Vagina (tissue), 2 donors: ENCODE data around the gene C1orf74. TPM values are rescaled to one million over a fixed set of nuclear protein-coding genes. Genes with fewer than 3 reads are reported as not detected.

ENCODE experiments used
- DNase-seq, 2 donors: peaks; one replicate each; pipeline ENCODE4 v3.0.0-alpha.2; 2017; ENCODE audit errors: extremely low spot score in 2 of 2
- H3K27ac ChIP-seq: fragments of 200-600 bp; sonication (generic); one replicate; pipeline ENCODE4 v1.5.1; 2019
- H3K27me3 ChIP-seq: fragments of 200-600 bp; sonication (generic); one replicate; pipeline ENCODE4 v1.5.1; 2019
- H3K36me3 ChIP-seq, 2 donors: fragments of 200-600 bp; sonication (generic); one replicate each; pipeline ENCODE4 v1.5.1; 2017 to 2019
- H3K4me1 ChIP-seq: fragments of 200-600 bp; sonication (generic); one replicate; pipeline ENCODE4 v1.5.1; 2019
- H3K4me3 ChIP-seq, 2 donors: fragments of 200-600 bp; sonication (generic); 1 replicate in 1 of 2; 2 replicates in 1 of 2; pipeline ENCODE4 v1.5.1; 2016 to 2019
- H3K9me3 ChIP-seq: fragments of 200-600 bp; sonication (generic); one replicate; pipeline ENCODE4 v1.5.1; 2019
- CTCF ChIP-seq, 3 experiments: fragments of 450-650 bp in 2 of 3; fragments of 200-600 bp in 1 of 3; sonication (generic) in 1 of 3; IDR thresholded peaks; one replicate each; pipeline ENCODE4 v1.5.1; 2017 to 2019; ENCODE audit warnings: antibody characterized with exemption in 3 of 3, mild to moderate bottlenecking in 2 of 3, moderate library complexity in 2 of 3
- POLR2A ChIP-seq, 2 donors: fragments of 450-650 bp; IDR thresholded peaks; one replicate each; pipeline ENCODE4 v1.6.1; 2017; ENCODE audit warnings: antibody characterized with exemption in 2 of 2, mild to moderate bottlenecking in 2 of 2, moderate library complexity in 2 of 2
- POLR2AphosphoS5 ChIP-seq, 2 donors: sonication (generic); formaldehyde crosslinking; IDR thresholded peaks; one replicate each; pipeline ENCODE4 v1.9.0; 2017; ENCODE audit warnings: antibody characterized with exemption in 2 of 2, mild to moderate bottlenecking in 2 of 2, low read depth in 1 of 2; ENCODE audit not compliant: insufficient read depth in 1 of 2
- intact Hi-C: fragments of 100-400 bp; cut with DNase I; formaldehyde crosslinking; loops from one replicate; pipeline ENCODE4 v1.15.1; 2023
- total RNA-seq: library from RNA; depleted of rRNA; stranded (reverse); fragments of >200 nt; gene quantifications from one replicate; pipeline ENCODE4 v1.2.3, GENCODE V29; 2016

Gene C1orf74
- total RNA-seq, 1 donor from 2014 or later = 2.0 TPM

DNA sequence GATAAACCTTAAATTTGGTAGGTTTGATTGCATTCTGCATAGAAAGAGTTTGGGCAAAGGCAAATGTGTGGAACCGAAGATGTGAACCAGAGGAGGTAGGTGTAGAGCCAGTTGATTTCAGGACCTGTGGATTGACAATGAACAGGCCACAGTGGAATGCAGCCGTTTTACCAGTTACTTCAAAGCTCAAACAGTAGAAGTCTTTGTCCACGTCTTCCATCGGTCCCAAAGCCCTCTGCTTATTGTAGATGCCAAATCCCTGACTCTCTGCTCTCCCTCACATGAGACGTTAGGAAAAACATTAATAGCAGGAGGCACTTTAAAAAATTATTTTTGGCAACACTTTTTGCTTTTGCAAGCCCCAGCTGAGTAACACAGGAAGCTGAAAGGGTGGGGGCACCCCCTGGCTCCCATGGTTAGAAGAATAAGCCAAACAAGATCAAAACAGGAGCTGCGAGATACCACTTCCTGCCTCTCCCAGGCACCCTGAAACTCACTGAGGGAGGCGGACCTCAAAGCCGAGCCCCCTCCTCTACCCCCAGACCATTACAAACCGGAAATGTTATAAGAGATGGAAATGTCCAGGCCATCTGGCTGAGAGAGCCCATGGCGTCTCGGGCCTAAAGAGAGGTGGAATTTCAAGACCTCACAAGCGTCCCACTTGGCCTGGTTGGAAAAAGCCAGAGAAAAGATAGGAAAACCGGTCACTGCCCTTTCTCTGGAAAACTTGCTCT, 15.0 kb downstream of the C1orf74 start:
- intact Hi-C loops = no loop called here
- TF ChIP-seq CTCF (IDR thresholded peaks at IDR 0.05) (no peak), POLR2A (IDR thresholded peaks at IDR 0.05) (no peak), POLR2AphosphoS5 (IDR thresholded peaks at IDR 0.05; ENCODE audit: insufficient read depth in 1 of 2, low read depth in 1 of 2) (peak in 1 of 2 donors; percentile 15)
- no peak for DNase-seq
- H3K27ac ChIP-seq = peak overlapping the region; percentile 55
- H3K4me1 ChIP-seq = peaks cover 15% of the 10 kb centered on the region
- H3K9me3 ChIP-seq = no peaks in the 10 kb centered on the region
- H3K36me3 ChIP-seq = no peaks in the 10 kb centered on the region
- no peaks in the 10 kb centered on the region for H3K27me3 ChIP-seq
- peak overlapping the region; percentile 2 to 26 for H3K4me3 ChIP-seq

DNA sequence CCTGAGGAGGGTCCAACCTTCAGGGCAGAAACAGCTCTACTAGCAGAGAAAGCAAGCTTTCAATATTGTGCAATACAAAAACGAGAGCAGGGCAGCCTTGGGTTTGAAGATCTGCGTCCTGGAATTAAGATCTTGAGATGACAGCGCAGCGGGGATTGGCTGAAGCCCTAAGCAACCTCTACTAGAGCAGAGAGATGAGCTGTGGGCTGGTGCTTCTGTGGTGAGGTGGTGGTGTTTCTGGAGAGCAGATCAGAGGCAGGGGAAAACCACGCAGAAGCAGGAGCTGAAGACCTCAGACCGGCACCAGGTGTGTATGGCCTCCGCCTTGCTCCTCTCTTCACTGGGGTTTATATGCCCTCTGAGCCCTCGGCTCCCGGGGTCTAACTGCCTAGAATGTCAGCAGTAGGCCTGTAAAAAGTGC, 16.0 kb downstream of the C1orf74 start:
- Histone ChIP-seq H3K36me3 (no peaks in the 10 kb centered on the region), H3K27ac (peak overlapping the region; percentile 13), H3K4me3 (peak overlapping the region in 1 of 2 donors; percentile 26), H3K9me3 (no peaks in the 10 kb centered on the region), H3K4me1 (peaks cover 15% of the 10 kb centered on the region), H3K27me3 (no peaks in the 10 kb centered on the region)
- intact Hi-C loops = no loop called here
- TF ChIP-seq POLR2AphosphoS5 (IDR thresholded peaks at IDR 0.05; ENCODE audit: insufficient read depth in 1 of 2, low read depth in 1 of 2) (no peak), POLR2A (IDR thresholded peaks at IDR 0.05) (no peak), CTCF (IDR thresholded peaks at IDR 0.05) (no peak)
- DNase-seq = no peak

DNA sequence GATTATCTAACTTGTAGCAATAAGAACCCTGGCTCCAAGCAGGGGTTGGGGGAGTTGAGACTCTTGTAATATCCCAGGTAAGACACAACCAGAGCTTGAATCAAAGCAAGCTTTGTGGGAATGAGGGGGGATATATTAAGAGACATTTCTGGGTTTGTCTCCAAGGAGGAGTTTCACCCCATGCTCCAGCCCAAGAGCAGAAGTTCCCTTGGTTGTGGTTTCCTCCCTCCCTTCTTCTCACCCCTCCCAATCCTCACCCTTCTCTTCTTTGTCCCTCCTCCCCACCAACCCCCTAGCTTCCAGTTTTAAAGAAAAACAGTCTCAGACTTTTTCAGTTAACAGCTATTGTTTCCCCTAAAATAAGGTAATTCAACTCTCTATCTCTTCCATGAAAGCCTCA, 16.7 kb downstream of the C1orf74 start:
- DNase-seq = no peak
- Histone ChIP-seq H3K36me3 (no peaks in the 10 kb centered on the region), H3K27me3 (no peaks in the 10 kb centered on the region), H3K4me1 (peaks cover 15% of the 10 kb centered on the region), H3K27ac (no peak overlapping the region), H3K9me3 (no peaks in the 10 kb centered on the region), H3K4me3 (no peak overlapping the region)
- intact Hi-C loops = no loop called here
- TF ChIP-seq POLR2A (IDR thresholded peaks at IDR 0.05) = no peak
- TF ChIP-seq POLR2AphosphoS5 (IDR thresholded peaks at IDR 0.05; ENCODE audit: insufficient read depth in 1 of 2, low read depth in 1 of 2) = no peak
- no peak for TF ChIP-seq CTCF (IDR thresholded peaks at IDR 0.05)

DNA sequence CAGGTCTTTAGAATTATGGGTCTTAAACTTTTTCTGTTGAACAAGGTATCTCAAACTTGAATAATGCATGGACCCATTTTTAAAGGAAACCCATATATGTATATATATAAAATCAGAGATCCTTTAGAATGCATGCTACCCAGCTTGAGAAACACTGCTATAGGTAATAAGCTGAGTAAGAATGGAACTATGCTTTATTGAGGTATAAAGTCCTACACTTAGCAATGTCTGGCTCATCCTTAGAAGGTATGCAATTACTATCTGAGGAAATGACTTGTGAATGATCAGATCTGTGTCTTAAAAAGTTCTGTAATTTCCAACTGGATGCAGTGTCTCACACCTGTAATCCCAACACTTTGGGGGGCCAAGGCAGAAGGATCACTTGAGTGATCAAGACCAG, 17.3 kb downstream of the C1orf74 start:
- H3K4me1 ChIP-seq = peaks cover 15% of the 10 kb centered on the region
- H3K36me3 ChIP-seq = no peaks in the 10 kb centered on the region
- DNase-seq = no peak
- intact Hi-C loops = no loop called here
- no peak overlapping the region for H3K4me3 ChIP-seq
- H3K9me3 ChIP-seq = no peaks in the 10 kb centered on the region
- no peak for TF ChIP-seq POLR2A (IDR thresholded peaks at IDR 0.05)
- TF ChIP-seq CTCF (IDR thresholded peaks at IDR 0.05) = no peak
- no peak for TF ChIP-seq POLR2AphosphoS5 (IDR thresholded peaks at IDR 0.05; ENCODE audit: insufficient read depth in 1 of 2, low read depth in 1 of 2)
- H3K27me3 ChIP-seq = no peaks in the 10 kb centered on the region
- H3K27ac ChIP-seq = no peak overlapping the region

- no peaks in the 10 kb centered on the region for H3K27me3 ChIP-seq
- no peak for TF ChIP-seq CTCF (IDR thresholded peaks at IDR 0.05)
- no peak for TF ChIP-seq POLR2A (IDR thresholded peaks at IDR 0.05)
- no peak for TF ChIP-seq POLR2AphosphoS5 (IDR thresholded peaks at IDR 0.05; ENCODE audit: insufficient read depth in 1 of 2, low read depth in 1 of 2)
Measured at GRCh38 chr1:209766051-209766450, 18.3 kb downstream of the C1orf74 start.

More at GRCh38 chr1:209766051-209766450, 18.3 kb downstream of the C1orf74 start:
- no peak overlapping the region for H3K4me3 ChIP-seq
- no peak overlapping the region for H3K27ac ChIP-seq
- no peaks in the 10 kb centered on the region for H3K36me3 ChIP-seq
- no peaks in the 10 kb centered on the region for H3K9me3 ChIP-seq
- intact Hi-C loops = no loop called here
- DNase-seq = no peak
- H3K4me1 ChIP-seq = peaks cover 15% of the 10 kb centered on the region
